NCI-H2196 treated with DMSO at 0.1 percent for 48 hours (cell line): ENCODE measurements around the gene CRB3.
A peak's percentile ranks its signal among the peaks of the same experiment; 100 is the strongest.

Source experiments
- DNase-seq: peaks from one replicate; lab custom pipeline; 2025; ENCODE audit not compliant: unreplicated experiment; lab: John Stamatoyannopoulos, UW

CRB3 gene

DNA sequence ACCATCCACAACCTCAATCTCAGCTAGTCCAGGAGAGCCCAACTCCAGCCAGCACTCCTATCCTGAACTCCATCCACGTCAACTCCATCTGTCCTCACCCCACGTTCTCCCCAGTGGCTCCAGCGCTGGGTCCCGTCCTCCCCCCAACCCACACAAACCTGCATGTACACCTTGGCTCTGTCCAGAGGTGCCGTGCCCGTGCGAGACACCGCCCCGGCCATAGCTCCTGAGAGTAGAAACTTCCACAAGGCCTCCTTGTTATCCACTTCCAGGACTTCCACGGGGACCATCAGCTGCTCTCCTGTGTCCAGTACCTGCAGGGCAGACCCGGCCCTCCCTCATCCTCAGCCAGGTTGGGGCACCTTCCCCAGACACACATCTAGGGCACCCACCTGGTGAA lies 32.2 kb upstream of the CRB3 start:
- no peak for DNase-seq

- no peak for DNase-seq
Observed at GRCh38 chr19:6433165-6433564, 30.9 kb upstream of the CRB3 start.

GRCh38 chr19:6433663-6434062 lies 30.4 kb upstream of the CRB3 start, which contains the start of gene SLC25A41:
Gene SLC25A41, minus strand, starts transcription at chr19:6433763. Its CDS starts 70 bp downstream, at chr19:6433693.
- DNase-seq = no peak

GRCh38 chr19:6439743-6440142 lies 24.3 kb upstream of the CRB3 start:
- DNase-seq = no peak

- DNase-seq = no peak
Observed at GRCh38 chr19:6440905-6441304, 23.2 kb upstream of the CRB3 start.

GRCh38 chr19:6442087-6442688 lies 21.9 kb upstream of the CRB3 start:
- DNase-seq = no peak

- no peak for DNase-seq
Observed at GRCh38 chr19:6443986-6444385, 20.1 kb upstream of the CRB3 start.

- DNase-seq = no peak
Observed at GRCh38 chr19:6446452-6446851, 17.6 kb upstream of the CRB3 start.

DNA sequence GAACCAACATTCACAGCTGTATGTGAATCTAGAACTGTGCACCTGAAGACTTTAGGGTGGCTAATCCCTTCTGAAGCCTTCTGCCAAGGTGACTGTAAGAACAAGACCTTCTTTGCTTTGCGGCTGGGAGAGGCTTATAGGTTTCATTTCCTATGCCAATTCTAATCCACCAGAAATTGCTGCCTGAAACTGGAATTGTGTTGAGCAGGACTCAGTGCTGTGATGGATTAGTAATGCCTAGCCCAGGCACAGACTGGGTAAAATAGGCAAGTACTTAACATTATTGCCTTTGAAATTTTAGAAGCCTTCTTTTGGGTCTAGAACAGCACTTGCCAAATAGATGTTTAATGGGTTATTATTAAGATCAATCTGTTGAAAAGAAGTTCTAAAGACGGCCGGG lies 16.0 kb upstream of the CRB3 start:
- DNase-seq = no peak

DNA sequence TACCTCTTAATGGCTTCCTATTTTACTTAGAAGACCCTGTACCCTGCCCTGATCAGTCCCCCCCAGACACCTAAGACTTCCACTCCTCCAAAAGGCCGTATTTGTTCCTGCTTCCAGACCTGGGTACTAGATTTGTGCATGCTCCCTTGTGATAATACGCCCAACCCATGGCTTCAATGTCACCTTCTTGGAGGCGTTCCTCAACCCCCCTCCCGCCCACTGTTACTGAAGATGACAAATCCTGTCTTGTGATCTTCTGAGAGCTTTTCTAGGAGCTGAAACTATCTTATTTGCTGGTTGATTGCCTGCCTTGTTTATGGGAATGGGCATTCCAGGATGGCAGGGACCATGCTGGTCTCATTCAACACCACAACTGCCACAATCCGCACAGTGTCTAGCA lies 13.9 kb upstream of the CRB3 start:
- no peak for DNase-seq

GRCh38 chr19:6451583-6452222 lies 12.4 kb upstream of the CRB3 start:
- DNase-seq = no peak

GRCh38 chr19:6452223-6452614 lies 11.9 kb upstream of the CRB3 start:
- DNase-seq = no peak

GRCh38 chr19:6452899-6453298 lies 11.2 kb upstream of the CRB3 start:
- no peak for DNase-seq

DNA sequence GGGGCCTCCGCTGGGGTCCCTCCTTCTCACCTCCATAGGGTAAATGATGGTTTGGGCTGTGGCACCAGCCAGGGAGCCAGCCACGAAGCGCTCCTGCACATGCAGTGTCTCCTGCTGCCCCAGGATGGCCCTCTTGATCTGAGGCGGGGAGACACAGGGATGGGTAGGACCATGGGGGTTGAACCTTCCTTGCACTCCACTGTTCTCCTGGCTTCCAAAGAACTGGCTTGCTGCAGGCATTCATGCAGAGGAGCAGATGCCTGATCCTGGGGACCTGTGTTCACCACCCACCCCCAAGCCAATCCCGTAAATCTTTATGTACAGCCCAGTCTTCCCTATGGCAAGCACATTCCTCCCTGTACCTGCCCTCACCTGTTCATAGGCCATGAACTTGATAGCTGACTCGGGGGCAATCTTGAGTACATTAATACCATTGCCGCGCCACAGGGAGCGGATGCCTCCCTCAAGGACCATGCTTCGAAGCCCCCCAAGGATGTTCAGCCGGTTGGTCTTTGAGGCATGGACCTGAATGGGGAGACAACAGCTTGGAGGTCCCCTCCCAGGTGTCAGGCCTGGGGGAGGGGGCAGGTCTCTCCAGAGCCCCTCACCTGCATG lies 10.0 kb upstream of the CRB3 start:
- no peak for DNase-seq

GRCh38 chr19:6455924-6456323 lies 8.1 kb upstream of the CRB3 start:
- DNase-seq = no peak

DNA sequence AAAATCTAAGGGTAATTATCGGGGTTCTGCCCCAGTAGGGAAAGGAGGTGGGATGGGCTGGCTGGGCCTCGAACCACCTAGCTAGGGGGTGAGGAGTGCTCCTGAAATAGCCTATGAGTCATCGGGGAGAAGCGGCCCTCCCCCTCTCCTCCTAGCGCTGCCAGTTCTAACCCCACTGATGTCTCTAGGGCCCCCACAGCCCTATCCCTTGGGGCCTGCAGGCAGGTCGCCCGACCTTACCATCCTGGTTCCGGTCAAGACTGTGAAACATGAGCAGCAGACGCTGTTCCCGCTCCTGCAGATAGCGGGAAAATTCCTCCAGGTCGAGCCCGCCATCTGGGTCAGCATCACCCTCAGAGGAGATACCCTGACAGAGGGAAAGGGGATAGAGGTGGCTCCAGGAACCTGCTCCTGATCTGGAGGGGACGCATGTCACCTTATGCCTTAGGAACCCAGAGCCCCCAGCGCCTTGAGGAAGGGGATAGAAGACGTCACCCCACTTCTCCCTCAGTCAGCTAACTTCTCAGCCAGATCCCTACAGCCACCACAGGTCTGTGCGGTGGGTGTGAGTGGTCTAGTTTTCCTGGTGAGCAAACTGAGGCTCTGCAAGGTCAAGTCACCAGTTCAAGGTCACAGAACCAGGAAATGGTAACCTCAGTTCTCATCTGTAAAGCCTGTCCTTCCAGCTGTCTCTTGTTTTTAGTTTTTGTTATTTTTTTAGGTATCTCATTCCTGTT lies 5.9 kb upstream of the CRB3 start:
- DNase-seq = no peak

- DNase-seq = no peak
Observed at GRCh38 chr19:6458695-6459261, 5.3 kb upstream of the CRB3 start.

- DNase-seq = no peak
Observed at GRCh38 chr19:6459262-6460098, 4.6 kb upstream of the CRB3 start, which contains the start of gene SLC25A23. Gene SLC25A23, minus strand, starts transcription at chr19:6459792. Its CDS starts 164 bp downstream, at chr19:6459628.

DNA sequence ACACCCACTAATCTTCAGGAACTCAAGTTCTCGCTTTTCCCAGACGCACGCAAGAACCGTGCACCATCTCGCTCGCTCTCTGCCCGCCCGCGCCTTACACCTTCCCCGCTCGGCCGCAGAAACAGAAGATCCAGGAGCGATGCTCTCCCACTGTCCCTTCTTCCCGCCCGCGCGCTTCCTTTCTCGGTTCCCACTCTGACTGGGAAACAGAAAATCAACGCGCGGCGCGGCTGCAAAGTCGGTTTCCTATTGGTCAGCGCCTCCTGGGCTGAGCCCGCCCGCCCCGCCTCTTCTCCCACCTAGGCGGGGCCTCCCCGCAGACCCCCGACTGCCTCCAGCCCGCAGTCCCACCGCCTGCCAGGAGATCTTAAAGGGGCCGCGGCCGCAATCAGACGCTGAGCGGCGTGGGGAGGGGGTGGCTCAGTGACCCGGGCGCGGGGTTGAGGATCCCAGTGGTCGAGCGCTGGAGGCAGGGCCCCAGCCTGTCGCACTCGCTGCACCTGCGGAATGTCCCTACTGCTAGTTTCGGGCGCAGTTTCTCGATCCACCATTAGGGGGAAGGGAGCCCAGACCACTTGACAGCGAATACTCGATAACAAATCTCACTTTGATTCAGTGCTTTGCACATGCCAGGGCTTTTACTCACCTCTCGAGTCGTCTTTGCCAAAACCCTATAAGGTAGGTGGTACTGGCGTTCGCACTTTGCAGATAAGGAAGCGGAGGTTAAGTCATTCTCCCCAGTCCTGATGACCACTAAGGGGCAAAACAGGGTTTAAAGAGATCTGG lies 3.8 kb upstream of the CRB3 start:
- DNase-seq = peak; percentile 96

DNA sequence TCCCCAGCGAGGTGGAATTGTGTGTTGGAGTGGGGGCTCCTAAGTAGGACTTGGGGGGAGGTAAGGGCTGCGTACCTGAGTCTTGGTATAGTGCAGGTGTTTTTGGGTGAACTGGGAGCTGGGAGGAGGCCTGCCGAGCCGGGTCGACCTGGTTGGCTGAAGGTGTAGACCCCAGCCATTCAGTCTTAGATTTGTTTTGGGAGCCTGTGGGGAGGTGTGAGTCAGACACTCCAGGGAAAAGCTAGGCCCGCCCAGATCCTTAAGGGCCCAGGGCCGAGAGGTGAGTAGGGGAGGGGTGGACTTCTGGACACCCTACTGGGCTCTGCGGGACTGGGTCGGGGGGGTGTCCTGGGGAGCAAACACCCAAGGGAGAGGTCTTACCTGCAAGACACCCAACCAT lies 935 bp downstream of the CRB3 start:
- no peak for DNase-seq
